ENCODE measurements around the gene POU6F2.

DNA sequence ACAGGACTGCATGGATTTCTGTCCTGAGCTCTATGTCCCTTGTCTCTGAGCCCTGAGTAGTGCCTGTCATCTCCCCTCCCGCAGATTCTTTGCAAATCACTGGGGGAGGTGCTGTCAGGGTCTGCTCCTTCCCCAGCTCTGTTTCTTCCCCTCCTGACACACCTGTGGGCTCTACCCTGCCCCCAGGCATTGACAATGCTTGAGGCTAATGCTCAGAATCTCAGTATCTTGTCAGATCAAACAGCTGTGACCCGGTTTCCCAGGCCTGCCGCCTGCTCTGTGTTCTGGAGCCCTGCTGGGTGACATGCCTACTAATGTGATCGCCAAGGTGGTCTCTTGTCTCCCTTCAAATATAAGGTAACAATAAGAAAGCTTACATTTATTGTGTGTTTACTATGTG is 209.0 kb downstream of the POU6F2 start:
- TF ChIP-seq CTCF (IDR thresholded peaks at IDR 0.05): no peak
- TF ChIP-seq ZFX (IDR thresholded peaks at IDR 0.05; ENCODE audit: borderline replicate concordance): no peak

Data from 22Rv1 (cell line).